NCI-H226 (cell line): Measurements from ENCODE around the gene ITK.

Experiments used
- DNase-seq: peaks from one replicate; pipeline ENCODE4 v3.0.0-alpha.2; 2015

The ITK gene

GRCh38 chr5:157284458-157285212, 104.0 kb downstream of the ITK start:
- DNase-seq, result no peak

GRCh38 chr5:157285310-157286035, 104.8 kb downstream of the ITK start:
- DNase-seq, result no peak

GRCh38 chr5:157286761-157287211, 106.1 kb downstream of the ITK start:
- no peak for DNase-seq

GRCh38 chr5:157288405-157289163, 107.9 kb downstream of the ITK start:
- no peak for DNase-seq

GRCh38 chr5:157289164-157289819, 108.7 kb downstream of the ITK start:
- DNase-seq, result no peak

- DNase-seq, result peak; percentile 64
Observed at GRCh38 chr5:157290156-157290980, 109.7 kb downstream of the ITK start.

GRCh38 chr5:157290981-157291711, 110.5 kb downstream of the ITK start:
- DNase-seq, result peak; percentile 34

GRCh38 chr5:157292599-157292998, 112.0 kb downstream of the ITK start:
- no peak for DNase-seq

GRCh38 chr5:157294407-157295091, 113.9 kb downstream of the ITK start:
- DNase-seq, result no peak

- no peak for DNase-seq
Observed at GRCh38 chr5:157295247-157295646, 114.6 kb downstream of the ITK start.

GRCh38 chr5:157300564-157300963, 119.9 kb downstream of the ITK start:
- DNase-seq, result no peak

GRCh38 chr5:157301066-157301465, 120.4 kb downstream of the ITK start:
- no peak for DNase-seq

GRCh38 chr5:157303023-157303422, 122.4 kb downstream of the ITK start:
- no peak for DNase-seq

GRCh38 chr5:157303667-157304327, 123.2 kb downstream of the ITK start:
- no peak for DNase-seq
